Activated CD8-positive, alpha-beta memory T cell treated with anti-CD3 and anti-CD28 coated beads, Interleukin-2, amount 50 U/mL, for 4 hours (primary cell): ENCODE data around the gene FAM227A.
A peak's percentile ranks its signal among the peaks of the same experiment; 100 is the strongest.

ENCODE experiments used
- DNase-seq: peaks from one replicate; pipeline ENCODE4 v3.0.0-alpha.2; 2020

The FAM227A gene

DNA sequence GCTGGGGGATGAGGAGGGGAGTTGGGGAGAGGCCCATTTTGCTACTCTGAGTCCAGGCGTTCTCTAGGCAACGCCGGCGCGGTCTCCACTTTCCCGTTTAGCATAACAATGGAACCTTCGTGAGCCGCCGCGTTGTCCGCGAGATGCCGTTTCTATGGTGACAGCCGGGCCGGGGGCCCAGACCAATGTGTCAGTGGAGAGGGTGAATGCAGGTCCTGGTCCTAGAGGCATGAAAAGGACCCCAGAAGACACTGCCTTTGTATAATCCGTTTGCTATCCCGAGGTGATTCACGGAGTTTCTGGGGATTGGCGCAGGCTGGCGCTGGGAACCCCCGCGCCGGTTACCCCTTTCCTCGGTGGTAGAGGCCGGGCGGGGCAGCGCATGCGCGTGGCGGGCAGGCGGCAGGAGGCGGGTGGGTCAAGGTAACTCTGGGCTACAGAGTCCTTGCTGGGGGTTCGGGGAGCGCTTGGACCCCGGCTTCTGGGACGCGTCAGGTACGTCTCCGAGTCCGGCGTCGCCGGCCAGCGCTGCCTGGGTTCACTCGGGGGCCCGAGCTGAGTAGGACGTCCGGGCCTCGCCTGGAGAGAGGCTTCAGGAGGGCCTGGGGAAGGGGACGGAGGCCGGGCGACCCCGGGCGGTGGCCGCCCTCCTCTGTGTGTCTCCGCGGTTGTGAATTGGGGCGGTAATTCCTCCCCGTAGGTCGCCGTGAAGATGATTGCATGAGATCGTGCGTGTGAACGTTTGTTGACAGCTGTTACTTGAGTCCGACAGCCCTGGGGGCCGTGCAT, at the start of gene FAM227A, which contains the start of gene CBY1:
Gene FAM227A, minus strand, starts transcription at position 137 of the 789 bp plus-strand sequence. CDS start 6,224 bp downstream, outside the sequence.
Gene CBY1, plus strand, starts transcription at position 383 of the 789 bp plus-strand sequence. CDS start 11,417 bp downstream, outside the sequence.
- DNase-seq, result peak; percentile 80

DNA sequence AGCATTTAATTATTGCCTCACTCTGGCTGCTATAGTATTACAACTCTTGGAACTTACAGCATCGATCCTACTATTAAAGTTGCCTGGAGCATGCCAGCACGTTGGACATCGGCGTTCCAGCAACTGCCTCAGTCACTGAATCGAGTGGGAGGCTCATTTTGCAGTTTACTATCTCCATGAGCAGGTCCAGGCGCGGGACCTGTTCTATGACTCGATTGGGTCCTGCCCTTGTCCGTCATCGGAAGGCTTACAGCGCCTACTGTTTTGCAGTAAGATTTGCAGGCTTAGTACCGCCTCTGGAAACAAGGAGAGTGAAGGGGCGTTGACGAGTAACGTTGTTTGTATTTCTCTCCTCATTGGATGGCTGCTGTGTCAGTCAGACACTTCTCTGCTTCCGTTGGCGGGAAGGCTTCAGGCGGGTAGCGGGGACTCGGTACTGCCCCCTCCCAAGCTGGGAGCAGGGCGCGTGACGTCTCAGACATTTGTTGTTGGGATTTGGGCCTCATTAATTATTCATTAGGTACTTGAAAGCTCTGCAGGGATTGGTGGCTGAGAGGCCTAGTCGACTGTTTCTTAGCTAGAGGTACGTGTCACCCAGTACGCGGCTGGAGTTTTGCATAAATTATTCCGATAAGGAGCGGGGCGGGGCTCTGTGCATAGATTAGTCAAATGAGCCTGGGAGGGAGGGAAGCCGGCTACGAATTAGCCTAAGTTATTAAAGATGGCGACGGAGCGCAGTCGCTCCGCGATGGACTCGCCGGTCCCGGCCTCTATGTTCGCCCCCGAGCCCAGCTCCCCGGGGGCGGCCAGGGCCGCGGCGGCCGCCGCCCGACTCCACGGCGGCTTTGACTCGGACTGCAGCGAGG, 49.3 kb upstream of the FAM227A start, which contains the start of gene GTPBP1:
Gene GTPBP1, plus strand, starts transcription at position 710 of the 866 bp plus-strand sequence. Its CDS starts 12 bp downstream, at position 722.
- peak; percentile 93 for DNase-seq

DNA sequence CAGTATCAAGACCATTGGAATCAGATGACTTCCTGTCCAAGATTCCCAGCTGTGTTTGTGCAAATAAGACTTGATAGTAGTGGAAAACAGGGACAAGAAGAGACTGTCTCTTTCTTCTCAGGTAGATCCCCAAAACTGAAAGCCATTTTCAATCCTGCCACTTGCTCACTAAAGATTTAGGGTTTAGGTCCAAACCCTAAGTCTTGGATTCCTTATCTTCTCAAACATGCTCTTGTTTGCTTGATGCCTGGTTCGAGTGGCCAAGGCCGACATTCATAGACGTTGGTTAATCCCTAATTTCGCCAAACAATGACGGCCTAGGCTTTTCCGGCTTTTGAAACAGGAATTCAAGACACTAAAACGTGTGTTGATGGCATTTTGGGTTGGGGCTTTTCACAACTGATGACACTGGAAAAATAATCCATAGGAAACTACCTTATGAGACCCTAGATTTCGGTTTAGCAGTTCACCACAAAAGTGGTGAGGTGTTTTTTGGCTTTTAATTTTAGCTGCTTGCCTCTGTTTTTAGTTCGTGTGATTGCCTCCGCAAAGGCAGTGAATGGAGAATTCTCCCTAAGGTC, 48.6 kb upstream of the FAM227A start:
- no peak for DNase-seq

DNA sequence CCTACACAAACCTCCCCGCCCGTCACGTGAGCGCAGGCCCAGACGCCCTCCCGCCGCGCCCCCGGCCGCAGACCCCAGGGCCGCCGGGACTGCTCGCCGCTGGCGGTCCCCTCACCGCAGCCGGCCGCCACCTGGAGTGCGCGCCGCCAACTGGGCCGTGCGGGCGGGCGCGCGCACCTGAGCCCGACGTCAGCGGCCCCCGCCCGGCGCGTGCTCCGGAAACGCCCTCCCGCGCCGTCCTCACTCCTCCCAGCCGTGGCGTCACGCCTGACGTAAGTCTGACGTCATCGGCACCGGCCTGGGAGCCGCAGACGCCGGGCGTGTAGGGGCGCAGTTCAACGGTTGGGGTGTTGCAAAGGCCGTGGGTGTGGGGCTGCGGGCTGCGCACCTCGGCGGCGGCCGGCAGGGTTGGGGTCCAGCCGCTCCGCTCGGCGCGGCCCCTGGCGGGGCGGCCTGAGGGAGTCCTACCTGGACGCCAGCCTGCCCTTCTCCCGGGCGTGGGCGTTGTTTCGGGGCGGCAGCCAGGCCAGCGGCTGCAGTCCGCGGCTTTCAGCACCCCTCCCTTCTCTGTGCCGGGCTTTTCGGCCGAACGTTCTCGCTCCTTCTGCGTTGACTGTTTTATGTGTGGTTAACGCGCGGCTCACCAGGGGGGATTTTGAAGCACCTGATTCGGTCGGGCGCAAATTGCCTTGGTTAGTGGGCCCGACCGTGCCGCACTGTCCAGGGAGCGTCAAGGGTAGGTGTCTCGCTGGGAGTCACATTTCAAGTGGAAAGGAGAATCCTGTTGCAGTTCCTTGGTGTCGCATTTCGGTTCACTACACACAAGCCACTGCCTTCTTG, 44.8 kb upstream of the FAM227A start, which contains the start of gene JOSD1:
Gene JOSD1, minus strand, starts transcription at position 155 of the 840 bp plus-strand sequence. CDS start 956 bp downstream, outside the sequence.
- peak; percentile 99 for DNase-seq

DNA sequence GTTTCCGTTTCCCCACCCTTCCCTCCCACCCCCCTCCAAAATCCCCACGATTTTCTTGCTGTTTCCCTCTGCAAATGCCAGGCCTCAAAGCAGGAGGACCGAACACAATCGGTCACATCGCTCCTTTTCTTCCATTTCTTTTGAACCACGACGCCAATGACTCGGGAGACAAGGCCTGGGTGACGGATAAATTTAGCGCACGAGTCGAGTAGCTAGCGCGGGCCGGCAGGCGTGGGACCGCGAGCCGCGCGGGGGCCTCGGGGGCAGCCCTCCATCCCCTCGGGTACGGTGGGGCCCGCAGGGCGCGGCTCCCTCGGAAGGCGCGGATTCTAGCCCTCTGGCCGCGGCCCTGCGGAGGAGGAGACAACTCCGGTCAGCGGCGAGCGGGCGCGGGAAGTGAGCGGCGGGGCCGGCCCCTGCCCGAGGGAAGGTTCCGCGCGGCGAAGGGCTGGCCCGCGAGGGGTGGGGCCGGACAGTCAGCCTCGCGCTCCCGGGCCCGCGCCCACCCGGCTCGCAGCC, 44.1 kb upstream of the FAM227A start:
- no peak for DNase-seq

DNA sequence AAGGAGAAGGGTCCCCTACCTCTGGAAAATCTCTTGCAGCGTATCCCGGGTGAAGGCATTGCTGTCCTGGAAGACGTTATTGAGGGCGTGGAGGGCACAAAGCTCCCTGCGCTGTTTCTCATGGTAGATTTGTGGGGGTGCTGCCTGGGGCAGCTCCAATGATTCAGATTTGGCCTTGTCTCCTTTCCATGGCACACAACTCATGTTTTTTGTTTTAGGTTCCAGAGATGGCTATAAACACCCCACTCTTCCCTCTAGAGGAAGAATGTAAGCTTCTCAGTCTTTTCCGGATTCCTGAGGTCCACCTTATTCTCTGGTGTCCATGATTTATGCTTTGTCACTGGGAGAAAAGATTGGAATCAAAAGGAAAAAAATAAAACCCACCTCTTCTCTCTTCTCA, 43.6 kb upstream of the FAM227A start:
- no peak for DNase-seq

DNA sequence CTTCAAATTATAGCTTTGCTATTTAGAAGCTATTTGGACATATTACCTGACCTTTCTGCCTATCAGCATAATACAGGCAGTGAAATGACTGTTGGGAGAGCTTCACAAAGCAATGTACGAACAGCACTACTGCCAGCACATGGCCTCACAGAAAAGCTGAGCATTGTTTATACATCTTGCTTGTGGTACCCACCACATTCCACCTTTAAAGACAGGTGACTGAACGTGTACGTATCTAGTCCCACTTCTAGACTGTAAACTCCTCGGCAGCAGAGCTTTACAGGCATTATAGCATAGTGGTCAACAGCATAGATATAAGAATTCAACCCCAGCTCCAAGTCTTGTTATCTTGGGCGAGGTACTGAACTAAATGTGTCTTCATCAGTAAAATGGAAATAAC, 43.0 kb upstream of the FAM227A start:
- DNase-seq, result no peak

DNA sequence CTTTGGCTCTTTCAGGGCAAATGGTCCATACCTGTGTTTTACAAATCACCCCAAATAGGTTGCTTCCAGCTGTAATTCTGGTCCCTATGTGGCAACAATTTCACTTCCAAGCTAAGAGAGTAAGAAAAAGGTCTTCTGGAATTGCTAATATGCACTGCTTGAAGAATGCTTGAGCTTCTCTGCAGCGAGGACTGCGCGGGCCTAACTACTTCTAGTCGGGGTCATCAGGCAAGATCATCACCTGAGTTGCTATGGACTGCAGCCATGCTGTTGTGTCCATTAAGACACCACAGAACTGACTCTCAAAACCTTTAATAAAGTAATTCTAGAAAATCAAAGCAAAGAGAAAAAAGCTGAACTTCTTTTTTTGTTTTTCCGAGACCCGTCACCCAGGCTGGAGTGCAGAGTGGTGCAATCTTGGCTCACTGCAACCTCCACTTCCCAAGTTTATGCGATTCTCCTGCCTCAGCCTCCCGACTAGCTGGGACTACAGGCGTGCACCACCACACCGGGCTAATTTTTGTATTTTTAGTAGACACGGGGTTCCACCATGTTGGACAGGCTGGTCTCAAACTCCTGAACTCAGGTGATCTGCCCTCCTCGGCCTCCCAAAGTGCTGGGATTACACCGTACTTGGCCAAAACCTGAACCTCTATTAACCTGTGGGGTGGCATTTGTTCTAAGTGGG, 42.4 kb upstream of the FAM227A start:
- no peak for DNase-seq

DNA sequence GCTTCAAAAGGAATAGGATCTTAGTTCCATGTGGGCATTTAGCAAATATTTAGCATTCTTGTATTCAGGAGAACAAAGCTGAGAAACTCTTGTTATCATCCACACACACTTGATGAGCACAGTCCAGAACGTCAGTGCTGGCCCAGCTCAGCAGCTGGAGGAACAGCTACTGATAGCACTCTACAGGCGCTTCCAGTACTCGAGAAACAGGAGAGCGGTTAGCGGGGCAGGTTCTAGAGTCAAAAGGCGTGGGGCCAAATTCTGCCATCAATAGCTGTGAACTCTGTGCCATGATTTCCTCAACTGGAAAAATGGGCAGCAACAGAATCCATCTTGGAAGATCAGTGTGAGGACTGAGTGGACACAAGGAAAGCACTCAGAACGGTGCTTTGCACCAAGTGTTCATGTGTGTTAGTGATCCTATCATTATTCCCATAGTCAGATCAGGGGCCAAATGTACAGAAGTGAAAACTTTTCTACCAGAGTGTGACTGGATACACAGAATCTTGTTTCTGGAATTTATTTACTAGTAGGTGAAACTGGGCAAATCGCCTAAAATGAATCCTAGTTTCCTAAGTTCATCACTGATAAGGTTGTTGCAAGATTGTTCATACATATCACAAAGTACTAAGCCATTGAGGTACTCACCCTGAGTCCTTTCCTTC, 41.4 kb upstream of the FAM227A start:
- DNase-seq, result no peak

DNA sequence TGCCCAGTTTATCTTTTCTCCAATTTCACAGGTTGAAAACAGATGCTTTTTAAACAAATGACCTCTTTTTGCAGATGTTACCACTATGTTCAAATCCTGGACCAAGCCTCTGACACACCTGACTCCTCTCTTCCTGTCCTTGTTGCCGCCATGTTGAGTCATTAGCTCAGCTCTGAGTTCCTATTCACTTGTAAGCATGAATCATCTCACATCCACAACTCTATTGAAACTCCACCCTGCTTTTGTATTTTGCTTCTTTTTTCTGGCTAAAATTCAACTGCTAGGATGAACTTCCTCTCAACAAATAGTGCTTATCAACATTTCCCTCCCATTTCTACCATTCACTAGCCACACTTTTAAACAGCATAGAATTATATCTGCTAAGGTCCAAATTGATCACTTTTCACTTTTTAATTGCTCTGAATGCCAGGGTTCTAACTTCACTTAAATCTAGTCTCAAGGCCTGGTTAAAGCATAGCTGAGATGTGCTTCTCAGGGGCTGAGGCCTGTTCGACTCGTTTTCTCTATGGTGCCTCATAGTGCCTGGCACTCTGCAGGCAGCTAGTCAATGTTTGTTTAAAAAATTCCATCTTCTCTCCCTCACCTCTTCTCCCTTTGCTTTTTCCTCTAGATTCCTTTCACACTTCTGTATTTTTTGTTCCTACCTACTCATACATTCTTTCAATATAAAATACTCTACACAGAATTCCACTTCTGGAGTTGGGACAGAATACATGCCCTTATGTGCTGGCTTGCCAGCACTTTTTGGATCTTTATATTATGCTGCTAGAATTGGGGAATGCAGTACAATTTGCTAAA, 40.6 kb upstream of the FAM227A start:
- peak; percentile 48 for DNase-seq

DNA sequence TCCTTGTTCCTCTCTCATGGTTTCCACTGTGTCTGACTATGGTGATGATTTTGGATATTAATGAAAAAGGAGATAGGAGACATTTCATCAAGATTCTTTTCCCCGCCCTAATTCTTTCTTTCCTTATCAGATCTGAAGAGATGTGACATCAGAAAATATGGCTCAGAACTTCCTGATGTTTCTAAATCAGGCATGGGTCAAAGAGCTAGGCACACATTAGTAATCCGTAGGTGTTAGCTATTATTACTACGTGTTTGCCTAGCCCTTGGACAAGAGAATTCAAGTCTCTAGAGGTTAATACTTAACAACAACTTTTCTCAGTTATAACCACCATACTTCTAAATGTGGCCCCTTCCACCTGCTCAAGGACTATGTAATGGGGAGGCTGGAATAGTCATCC, 38.7 kb upstream of the FAM227A start:
- DNase-seq, result no peak

DNA sequence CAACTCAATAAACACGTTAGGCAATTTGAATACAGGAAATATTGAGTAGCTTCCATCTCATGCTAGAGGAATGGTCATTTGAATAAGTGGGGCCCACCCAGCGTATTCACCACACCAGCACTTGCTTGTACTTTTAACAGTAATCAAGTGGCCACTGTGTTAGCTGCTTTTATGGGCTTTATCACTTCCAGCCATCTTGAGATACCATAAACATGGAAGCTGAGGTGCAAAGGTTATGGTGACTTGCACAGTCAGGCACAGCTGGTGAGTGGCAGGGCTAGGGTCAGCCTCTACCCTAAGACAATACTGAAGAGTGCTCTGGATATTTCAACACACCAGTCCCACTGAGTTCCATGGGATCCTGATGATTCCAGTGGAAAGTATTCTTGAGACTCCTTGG, 37.9 kb upstream of the FAM227A start:
- no peak for DNase-seq

DNA sequence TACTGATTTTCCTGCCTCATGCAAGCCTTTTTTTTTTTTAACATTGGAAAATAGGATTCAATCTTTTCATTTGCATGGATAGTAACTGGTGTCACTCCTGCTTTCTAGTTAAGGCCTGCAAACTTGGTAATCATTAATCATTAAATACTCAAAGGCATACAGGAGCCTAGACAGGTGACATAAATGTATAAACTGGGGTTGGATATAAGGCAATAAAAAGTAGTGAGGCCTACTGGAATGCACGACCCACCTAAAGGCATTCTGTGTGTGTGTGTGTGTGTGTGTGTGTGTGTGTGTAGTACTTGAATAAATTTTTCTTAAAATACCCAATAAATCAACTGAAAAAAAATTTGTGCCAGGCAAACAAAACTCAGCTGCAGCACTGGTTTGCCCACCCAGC, 33.5 kb upstream of the FAM227A start:
- DNase-seq, result no peak

DNA sequence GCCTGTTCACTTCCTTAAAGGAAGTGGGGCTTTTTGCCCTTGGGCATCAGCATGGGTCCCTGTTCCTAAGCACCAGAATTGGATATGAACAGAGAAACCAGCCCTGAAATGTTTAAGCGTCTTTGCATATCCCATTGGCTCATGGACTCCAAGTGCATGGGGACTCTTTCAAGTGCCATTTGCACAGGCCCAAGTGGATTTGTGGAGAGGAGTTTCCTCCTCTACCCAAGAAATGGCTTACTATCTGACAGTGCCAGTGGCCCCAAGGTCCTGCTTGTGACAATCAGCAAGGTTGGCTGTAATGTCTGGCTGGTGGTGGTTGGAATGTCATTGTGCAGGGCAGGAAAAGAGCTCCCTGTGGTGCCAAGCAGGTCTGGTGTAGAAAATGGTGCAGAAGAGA, 29.6 kb upstream of the FAM227A start:
- DNase-seq, result no peak

DNA sequence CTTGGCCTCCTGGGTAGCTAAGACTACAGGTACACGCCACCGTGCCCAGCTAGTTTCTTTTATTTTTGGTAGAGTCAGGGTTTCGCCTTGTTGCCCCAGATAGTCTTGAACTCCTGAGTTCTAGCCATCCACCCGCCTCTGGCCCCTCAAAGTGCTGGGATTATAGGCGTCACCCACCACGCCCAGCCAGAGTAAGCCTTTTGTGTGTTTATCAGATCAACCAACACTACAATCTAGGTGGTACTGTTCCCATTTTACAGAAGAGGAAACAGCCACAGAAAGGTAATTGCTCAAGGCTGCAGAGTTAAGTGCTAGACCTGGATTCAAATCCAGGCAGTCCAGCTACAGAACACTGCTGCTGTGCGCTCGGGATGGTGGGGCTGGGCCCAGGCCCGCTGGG, 28.7 kb upstream of the FAM227A start:
- DNase-seq, result no peak

DNA sequence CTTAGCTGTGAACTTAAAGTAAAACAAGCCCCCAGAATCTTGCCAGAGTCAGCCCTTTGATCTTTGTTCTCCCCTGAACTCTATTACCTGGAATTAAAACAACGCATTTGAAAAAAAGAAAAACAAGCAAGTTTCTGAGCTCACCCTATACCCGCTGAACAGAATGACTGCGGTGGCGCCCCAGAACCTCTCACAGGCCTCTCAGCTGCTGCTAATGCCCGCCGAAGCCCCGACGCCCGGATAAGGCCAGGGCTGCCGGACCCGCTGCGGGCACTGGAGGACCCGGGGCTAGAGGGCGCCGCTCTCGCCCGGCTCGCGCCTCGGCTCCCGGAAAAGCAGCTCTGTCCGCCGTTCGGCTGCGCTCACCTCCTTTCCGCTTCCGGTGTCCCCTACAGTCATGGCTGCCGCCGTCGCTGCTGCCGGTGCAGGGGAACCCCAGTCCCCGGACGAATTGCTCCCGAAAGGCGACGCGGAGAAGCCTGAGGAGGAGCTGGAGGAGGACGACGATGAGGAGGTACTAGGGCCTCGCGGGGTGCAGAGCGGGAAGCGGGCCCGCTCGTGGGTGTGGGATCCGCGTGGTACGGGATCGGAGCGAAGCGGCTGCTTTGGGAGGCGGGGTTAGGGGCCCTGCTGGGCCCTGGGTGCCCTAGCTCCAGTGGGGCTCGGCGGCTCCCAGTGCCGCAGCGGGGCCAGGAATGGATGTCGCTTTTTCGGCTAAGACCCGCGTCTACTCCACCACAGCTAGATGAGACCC, 25.6 kb upstream of the FAM227A start, which contains the start of gene TOMM22:
Gene TOMM22, plus strand, starts transcription at position 376 of the 754 bp plus-strand sequence. Its CDS starts 22 bp downstream, at position 398.
- DNase-seq, result peak; percentile 80

DNA sequence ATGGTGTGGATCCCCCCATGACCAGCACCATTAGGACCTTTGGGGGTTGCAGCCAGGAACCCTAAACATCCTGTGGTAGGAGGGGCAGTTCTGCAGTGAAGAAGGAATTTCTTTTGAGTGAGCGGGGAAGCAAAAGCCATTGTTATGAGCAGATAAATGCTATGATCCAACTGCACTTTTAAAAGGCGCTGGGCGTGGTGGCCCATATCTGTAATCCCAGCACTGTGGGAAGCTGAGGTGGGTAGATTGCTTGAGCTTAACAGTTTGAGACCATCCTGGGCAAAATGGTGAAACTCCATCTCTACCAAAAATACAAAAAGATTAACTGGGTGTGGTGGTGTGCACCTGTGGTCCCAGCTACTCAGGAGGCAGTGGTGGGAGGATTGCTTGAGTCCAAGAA, 19.6 kb upstream of the FAM227A start:
- no peak for DNase-seq

DNA sequence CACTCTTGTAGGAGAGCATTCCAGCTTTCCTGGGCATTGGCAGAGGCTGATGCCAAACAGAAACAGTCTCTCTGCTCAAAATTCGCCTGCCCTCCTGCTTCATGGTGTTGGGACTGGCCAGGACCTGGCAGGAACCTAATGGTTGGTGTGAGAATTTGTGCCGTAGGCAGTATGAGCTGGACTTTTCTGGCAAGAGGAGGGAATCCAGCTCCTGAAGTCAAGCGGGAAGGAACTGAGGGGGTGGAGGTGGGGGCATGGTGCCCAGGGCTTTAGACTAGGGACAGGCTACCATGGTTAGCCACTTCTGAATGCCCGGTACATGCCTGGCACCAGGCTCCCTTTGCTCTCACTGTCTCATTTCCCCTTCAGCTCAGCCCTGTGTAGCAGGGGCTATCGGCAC, 18.7 kb upstream of the FAM227A start:
- no peak for DNase-seq
